Right lobe of liver (tissue), 4 donors: ENCODE data around the gene CECR2.

Experiments used
- POLR2A ChIP-seq: fragments of 450-650 bp; IDR thresholded peaks from one replicate; pipeline ENCODE4 v1.6.1; 2017; ENCODE audit warnings: antibody characterized with exemption, mild to moderate bottlenecking
- TF ChIP-seq, protein P1 (sequence below), 4 donors: fragments of 200-600 bp in 3 of 4; fragments of 450-650 bp in 1 of 4; IDR thresholded peaks; one replicate each; pipeline versions ENCODE4 v1.5.1 to v1.8.0; 2016 to 2022; ENCODE audit warnings: antibody characterized with exemption in 4 of 4, mild to moderate bottlenecking in 2 of 4
- donor health status: DM: no; HTN: no; CAD: no.
- donor health status: DM: no; HTN: no; CAD: no.
- donor health status: DM: no; HTN: yes; CAD: no.

DNA sequence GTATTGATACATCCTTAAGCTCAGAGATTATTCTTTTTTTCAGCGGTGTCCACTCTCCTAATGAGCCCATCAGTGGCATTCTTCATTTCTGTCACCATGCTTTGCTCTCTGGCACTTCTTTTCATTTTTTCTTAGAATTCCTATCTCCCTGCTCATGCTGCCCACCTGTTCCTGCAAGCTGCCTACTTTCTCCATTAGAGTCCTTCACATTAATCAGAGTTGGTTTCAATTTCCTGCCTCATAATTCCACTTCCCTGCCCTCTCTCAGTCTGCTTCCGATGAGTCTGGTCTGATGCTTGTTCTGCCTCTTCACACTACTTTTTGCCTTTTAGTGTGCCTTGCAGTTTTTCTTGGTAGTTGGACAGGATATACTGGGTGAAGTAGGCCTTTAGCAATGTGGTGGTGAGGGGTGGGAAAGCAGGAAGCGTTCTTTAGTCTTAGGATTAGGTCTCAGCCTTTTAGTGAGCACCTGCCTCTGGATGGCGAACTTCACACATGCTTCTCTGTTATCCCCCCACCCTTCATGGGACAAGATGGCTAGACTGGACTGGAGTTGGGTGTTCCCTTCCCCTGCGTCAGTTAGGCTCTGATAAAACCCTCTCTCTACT is 53.6 kb downstream of the CECR2 start:
- TF ChIP-seq, protein P1, sequence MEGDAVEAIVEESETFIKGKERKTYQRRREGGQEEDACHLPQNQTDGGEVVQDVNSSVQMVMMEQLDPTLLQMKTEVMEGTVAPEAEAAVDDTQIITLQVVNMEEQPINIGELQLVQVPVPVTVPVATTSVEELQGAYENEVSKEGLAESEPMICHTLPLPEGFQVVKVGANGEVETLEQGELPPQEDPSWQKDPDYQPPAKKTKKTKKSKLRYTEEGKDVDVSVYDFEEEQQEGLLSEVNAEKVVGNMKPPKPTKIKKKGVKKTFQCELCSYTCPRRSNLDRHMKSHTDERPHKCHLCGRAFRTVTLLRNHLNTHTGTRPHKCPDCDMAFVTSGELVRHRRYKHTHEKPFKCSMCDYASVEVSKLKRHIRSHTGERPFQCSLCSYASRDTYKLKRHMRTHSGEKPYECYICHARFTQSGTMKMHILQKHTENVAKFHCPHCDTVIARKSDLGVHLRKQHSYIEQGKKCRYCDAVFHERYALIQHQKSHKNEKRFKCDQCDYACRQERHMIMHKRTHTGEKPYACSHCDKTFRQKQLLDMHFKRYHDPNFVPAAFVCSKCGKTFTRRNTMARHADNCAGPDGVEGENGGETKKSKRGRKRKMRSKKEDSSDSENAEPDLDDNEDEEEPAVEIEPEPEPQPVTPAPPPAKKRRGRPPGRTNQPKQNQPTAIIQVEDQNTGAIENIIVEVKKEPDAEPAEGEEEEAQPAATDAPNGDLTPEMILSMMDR (IDR thresholded peaks at IDR 0.05) = no peak
- no peak for TF ChIP-seq POLR2A
